NCI-H1930 (cell line): ENCODE data around the gene TMEM198.

Source experiments
- DNase-seq, 2 experiments: peaks; one replicate each; lab custom pipeline; 2025; lab: John Stamatoyannopoulos, UW

TMEM198 gene

GRCh38 chr2:219578811-219579613 is 35.2 kb downstream of the TMEM198 start:
- no peak for DNase-seq

- no peak for DNase-seq
Observed at GRCh38 chr2:219581346-219581745, 37.5 kb downstream of the TMEM198 start.

- DNase-seq, result no peak
Observed at GRCh38 chr2:219591091-219591490, 47.3 kb downstream of the TMEM198 start.

GRCh38 chr2:219592736-219593135 is 48.9 kb downstream of the TMEM198 start:
- no peak for DNase-seq

- no peak for DNase-seq
Observed at GRCh38 chr2:219593154-219593553, 49.3 kb downstream of the TMEM198 start.

GRCh38 chr2:219595256-219595655 is 51.4 kb downstream of the TMEM198 start:
- no peak for DNase-seq

- DNase-seq, result no peak
Observed at GRCh38 chr2:219596954-219597551, 53.2 kb downstream of the TMEM198 start.

GRCh38 chr2:219597552-219598307 is 53.9 kb downstream of the TMEM198 start, which contains the start of gene STK11IP:
TSS of gene STK11IP (plus strand) at chr2:219597857. CDS start at chr2:219598120, 263 bp downstream.
- peak; percentile 90 to 91 for DNase-seq

GRCh38 chr2:219598308-219599078 is 54.7 kb downstream of the TMEM198 start:
- DNase-seq, result no peak
